Fibroblast of lung (primary cell): ENCODE data around the gene CEP76.

Source experiments
- CTCF ChIP-seq, 2 donors: IDR thresholded peaks in 1 of 2; conservative IDR thresholded peaks in 1 of 2; 1 replicate in 1 of 2; 2 replicates in 1 of 2; pipeline ENCODE4 v1.5.1; 2011 to 2012; ENCODE audit warnings: low read length in 2 of 2, control low read depth in 1 of 2, inconsistent platforms in 1 of 2, low read depth in 1 of 2, mild to moderate bottlenecking in 1 of 2
- EZH2 ChIP-seq: IDR thresholded peaks from 2 replicates; pipeline ENCODE4 v1.5.1; 2012; ENCODE audit warnings: low read length, control low read depth, mild to moderate bottlenecking; ENCODE audit errors: missing control alignments

GRCh38 chr18:12652861-12653401 is 49.6 kb downstream of the CEP76 start:
- no peak for TF ChIP-seq CTCF (conservative IDR thresholded peaks at IDR 0.05 in 1 of 2, IDR thresholded peaks at IDR 0.05 in 1 of 2; ENCODE audit: low read depth in 1 of 2, low read length in 2 of 2)
- TF ChIP-seq EZH2: no peak
